Ovary (tissue), 3 donors: ENCODE results near the gene CGNL1.
A peak's percentile ranks its signal among the peaks of the same experiment; 100 is the strongest.

ENCODE experiments used
- POLR2A ChIP-seq: fragments of 450-650 bp; IDR thresholded peaks from one replicate; pipeline ENCODE4 v1.6.1; 2017; ENCODE audit warnings: antibody characterized with exemption, mild to moderate bottlenecking, moderate library complexity
- TF ChIP-seq, protein P1 (sequence below), 3 donors: fragments of 450-650 bp in 2 of 3; fragments of 200-600 bp in 1 of 3; IDR thresholded peaks; one replicate each; pipeline versions ENCODE4 v1.5.1 to v1.8.0; 2016 to 2022; ENCODE audit warnings: antibody characterized with exemption in 3 of 3, mild to moderate bottlenecking in 1 of 3
- donor health status: DM: no; HTN: no; CAD: no.

DNA sequence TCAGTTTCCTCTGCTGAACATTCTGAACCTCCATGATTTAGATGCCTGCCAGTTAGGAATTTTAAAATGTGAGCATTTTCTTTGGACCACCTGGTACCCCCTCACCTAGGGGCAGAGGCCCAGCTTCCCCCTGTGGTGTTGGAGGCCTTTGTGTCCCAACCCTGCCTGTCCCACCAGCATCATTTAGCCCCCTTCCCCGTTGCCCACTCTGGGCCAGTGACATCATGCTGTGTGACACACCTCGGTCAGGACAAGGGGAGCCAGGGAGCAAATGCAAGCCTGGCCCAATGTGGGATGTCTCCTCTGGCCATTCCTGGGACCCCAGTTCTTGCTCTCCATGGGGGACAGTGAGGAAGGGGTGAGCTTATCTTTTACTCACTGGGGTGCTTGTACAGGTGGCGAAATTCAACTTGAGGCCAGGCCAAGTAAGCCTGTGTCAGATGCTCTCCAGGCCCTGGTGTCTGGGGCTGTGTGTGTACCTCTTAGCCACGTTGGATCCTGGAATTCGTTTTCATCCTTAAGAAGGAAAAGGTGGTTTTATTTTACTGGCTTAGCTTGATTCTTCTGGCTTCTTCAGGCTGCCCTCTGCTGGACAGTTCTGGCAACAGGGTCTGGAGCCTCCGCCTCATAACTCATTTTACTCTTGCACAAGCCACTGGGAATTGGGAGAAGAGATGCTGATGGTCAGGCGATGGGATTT, 165.7 kb downstream of the CGNL1 start:
- TF ChIP-seq, protein P1, sequence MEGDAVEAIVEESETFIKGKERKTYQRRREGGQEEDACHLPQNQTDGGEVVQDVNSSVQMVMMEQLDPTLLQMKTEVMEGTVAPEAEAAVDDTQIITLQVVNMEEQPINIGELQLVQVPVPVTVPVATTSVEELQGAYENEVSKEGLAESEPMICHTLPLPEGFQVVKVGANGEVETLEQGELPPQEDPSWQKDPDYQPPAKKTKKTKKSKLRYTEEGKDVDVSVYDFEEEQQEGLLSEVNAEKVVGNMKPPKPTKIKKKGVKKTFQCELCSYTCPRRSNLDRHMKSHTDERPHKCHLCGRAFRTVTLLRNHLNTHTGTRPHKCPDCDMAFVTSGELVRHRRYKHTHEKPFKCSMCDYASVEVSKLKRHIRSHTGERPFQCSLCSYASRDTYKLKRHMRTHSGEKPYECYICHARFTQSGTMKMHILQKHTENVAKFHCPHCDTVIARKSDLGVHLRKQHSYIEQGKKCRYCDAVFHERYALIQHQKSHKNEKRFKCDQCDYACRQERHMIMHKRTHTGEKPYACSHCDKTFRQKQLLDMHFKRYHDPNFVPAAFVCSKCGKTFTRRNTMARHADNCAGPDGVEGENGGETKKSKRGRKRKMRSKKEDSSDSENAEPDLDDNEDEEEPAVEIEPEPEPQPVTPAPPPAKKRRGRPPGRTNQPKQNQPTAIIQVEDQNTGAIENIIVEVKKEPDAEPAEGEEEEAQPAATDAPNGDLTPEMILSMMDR (IDR thresholded peaks at IDR 0.05), result peak; percentile 39 to 42 (median 39)
- TF ChIP-seq POLR2A, result no peak
